C1 segment of cervical spinal cord (tissue), 14 donors: Measurements from ENCODE around the gene HES2.
"Not testable (repeated sequence)": the region's sequence is repeated elsewhere in the genome, so short reads cannot be mapped to it uniquely, and the experiment has no call there.

Source experiments
- DNase-seq, 14 donors: peaks; one replicate each; lab custom pipeline; 2025; lab: John Stamatoyannopoulos, UW

The HES2 gene

DNA sequence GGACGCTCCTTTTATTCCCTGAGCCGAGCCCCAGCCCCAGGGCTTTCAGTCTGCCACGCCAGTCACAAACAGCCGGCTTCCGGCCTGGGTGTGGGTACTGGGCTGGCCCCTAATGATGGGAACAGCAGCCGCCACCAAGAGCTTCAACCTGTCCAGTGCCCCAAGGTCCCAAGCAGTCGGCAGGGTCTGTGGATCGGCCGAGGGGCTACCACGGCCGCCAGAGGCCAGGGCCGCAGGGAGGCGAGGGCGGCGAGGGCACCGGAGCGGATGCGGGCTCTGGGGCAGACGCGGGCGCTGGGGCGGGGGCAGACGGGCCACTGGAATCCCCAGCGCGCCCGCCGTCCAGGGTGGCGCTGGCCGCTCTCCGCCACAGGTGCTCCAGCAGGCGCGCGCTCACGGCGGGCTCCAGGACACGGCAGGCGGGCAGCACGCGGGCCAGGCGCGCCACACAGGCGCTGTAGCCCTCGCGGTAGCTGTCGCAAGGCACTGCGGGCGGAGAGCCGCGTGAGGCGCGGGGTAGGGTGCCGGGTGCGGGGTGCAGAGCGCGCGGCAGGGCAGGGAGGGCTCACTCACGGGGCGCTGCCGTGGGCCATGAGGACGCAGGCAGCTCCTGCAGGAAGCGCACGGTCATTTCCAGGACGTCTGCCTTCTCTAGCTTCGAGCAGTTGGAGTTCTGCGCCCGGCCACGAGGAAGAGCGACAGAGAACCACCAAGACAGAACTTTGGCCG, 887 bp downstream of the HES2 start:
- no peak for DNase-seq

DNA sequence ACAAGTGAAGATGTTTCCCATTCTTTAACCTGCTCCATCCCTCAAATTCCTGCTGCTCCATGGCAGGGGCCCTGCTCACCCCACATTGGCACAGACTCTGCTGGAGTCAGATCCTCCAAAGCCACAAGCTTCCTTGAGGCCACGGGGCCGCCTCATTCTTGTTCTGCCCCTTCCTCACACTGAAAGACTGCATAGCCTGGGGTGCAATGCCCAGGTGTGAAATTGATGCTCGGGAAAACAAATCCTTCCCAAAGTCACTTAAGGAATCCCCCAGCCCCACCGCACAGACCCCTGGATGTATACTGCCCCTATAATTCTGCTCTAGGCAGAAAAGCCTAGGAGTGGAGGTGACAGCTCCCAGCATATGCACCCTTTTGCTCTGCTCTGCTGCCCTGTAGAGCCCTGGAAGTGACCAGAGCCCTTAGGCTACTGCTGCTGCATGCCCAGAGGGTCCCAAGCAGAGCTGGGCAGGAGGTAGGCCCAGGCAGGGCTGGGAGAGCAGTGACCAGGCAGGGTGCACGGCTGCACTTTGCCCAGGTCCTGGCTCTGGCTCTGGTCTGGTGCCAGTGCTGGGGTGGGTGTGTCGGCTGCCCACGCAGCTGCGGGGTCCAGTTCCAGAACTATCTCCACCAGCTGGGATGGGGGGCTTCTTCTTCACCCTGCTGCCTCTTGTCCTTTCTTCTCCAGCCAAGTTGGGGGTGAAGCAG, 1.6 kb downstream of the HES2 start:
- no peak for DNase-seq

- DNase-seq, result no peak
These were observed 2.8 kb downstream of the HES2 start for GRCh38 chr1:6416906-6417305.

DNA sequence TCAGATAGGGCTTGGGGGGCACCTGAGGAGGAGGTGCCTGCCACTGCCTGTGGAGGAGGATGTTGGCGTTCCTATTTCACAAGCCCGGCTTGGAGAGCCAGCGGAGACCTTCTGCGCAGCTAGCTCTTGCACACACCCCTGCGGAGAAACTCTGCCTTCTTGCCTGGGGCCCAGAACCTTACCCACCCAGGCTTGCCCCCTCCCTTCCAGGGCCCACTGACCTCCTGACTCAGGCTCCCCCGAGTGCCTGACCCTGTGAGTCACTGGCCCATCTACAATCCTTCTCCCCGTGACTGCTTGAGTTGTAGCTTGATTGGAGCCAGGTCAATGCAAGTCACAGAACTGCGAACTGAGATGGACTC, 3.4 kb downstream of the HES2 start:
- DNase-seq, result no peak

- DNase-seq, result no peak
These were observed 4.7 kb downstream of the HES2 start for GRCh38 chr1:6414881-6415626.

DNA sequence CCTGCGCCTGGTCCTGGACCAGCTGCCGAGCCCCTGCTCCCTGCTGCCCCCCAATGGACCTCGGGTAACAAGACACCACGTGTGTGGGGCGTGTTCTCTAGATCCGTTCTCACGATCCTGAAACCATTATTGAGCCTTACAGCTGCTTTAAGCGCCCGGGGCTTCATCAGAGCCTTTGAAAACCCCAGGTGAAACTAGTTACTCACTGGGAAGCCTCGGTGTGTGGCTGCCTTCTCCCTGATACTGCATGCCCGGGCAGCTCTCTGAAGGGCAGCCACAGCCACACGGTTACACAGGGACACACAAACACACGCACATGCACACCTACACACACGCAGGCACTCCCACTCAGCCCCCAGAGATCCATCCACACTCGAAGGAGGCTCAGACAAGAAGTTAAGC, 5.3 kb downstream of the HES2 start:
- DNase-seq, result no peak

- DNase-seq, result no peak
These were observed 6.8 kb downstream of the HES2 start for GRCh38 chr1:6412896-6413295.

- DNase-seq, result no peak
These were observed 9.3 kb downstream of the HES2 start for GRCh38 chr1:6410248-6410893.

DNA sequence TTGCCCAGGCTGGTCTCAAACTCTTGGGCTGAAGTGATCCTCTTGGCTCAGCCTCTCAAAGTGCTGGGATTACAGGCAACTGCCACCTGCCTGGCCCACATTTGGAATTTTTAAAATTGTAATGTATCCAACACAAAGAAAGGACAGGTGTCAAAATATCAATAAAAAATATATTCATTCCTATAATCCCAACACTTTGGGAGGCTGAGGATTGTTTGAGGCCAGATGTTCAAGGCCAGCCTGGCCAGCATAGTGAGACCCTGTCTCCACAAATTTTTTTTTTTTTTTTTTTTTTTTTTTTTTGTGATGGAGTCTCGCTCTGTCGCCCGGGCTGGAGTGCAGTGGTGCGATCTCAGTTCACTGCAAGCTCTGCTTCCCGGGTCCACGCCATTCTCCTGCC, 10.0 kb downstream of the HES2 start:
- no peak for DNase-seq

GRCh38 chr1:6409053-6409452, 10.7 kb downstream of the HES2 start:
- no peak for DNase-seq

- no peak for DNase-seq
These were observed 11.7 kb downstream of the HES2 start for GRCh38 chr1:6408023-6408422.

- no peak for DNase-seq
These were observed 18.0 kb downstream of the HES2 start for GRCh38 chr1:6401673-6402072.

DNA sequence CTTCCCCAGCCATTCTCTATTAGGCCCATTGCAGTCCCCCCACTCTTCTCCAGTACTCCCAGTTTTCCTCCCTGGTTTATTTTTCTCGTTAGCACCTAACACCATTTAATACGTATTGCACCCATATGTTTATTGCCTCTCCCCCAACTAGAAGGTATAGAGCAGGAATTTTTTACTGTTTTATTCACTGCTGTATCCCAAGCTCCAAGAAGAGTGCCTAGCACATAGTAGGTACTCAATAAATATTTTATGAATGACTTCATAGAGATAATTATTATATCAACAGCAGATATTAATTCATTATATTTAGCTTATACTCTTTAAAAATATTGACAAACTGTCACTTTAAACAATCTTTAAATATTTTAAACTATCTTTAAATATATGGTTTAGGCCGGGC, 20.4 kb downstream of the HES2 start:
- no peak for DNase-seq

DNA sequence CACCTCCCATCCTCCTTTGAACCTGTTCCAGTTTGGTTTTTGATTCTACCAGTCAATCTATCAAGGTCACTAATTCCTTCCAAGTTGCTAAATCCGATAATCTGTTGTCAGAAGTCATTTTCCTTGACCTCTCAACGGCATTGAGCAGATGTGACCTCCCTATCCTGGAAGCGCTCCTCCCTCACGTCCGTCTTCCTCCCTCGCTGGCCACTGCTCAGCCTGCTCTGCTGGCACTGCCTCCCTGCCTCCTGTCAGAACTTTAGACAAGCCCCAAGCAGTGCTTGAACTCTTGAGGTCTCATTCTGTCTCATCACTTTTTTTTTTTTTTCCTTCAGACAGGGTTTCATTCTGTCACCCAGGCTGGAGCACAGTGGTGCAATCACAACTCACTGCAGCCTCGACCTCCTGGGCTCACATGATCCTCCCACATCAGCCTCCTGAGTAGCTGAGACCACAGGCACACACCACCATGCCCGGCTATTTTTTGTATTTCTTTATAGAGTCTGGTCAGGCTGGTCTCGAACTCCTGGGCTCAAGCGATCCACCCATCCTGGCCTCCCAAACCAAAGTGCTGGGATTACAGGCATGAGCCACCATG, 21.8 kb downstream of the HES2 start:
- no peak for DNase-seq

DNA sequence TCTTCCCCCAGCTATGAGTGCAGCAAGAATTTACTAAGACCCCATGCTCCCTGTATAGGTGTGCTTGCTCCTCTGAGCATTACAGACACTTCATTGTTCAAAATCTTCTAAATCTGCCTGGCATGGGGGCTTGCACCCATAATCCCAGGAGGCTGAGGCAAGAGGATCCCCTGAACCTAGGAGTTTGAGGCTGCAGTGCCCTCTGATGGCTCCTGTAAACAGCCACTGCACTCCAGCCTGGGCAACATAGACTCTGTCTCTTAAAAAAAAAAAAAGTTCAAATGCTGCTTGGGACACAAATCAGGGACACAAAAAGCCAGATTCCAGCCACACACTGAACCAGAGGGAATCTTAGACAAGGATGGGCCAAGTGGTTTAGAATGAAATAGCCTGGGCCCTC, 22.7 kb downstream of the HES2 start:
- no peak for DNase-seq

- DNase-seq, result not testable (repeated sequence)
These were observed 23.9 kb downstream of the HES2 start for GRCh38 chr1:6395781-6396244.

- not testable (repeated sequence) for DNase-seq
These were observed 24.6 kb downstream of the HES2 start for GRCh38 chr1:6395130-6395529.

- DNase-seq, result peak; percentile 44 to 98 (median 90)
These were observed 26.1 kb downstream of the HES2 start, which contains the start of gene ACOT7 for GRCh38 chr1:6393400-6394187. Gene ACOT7, minus strand, starts transcription at chr1:6393767. Its CDS starts 368 bp downstream, at chr1:6393399.

DNA sequence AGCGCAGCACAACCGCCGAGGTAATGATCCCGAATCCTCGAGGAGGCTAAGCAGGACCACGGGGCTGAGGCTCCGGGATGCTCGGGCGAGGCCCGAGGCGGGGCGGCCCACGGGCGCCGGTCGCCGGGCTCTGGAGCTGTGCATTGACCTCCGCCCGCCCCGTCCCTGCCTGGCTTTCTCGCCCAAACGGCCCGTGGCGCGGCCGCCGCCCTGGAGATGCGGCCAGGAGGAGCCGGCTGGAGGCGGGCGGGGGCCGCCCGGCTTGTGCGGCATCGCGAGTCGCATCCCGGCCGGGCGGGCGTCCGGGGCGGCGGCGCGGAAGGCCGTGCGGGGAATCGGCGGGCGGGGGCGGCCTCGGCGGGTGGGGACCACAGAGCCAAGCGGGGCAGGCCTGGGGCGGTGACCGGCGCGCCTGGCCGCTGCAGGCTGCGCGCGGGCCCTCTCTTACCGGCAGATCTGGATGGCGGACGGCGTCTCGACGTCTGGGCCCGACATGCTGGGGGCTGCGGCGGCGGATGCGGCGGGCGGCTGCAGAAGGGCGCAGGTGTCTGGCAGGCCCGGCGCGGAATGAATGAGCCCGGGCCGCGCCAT, 26.8 kb downstream of the HES2 start:
- DNase-seq, result no peak
